ENCODE measurements around the gene PDHX. TPM values are rescaled to one million over a fixed set of nuclear protein-coding genes. Genes with fewer than 3 reads are reported as not detected.

The PDHX gene
- total and polyA plus RNA-seq, 2 of the 4 experiments (the other 2 are of a cell fraction): 19.8 to 26.7 TPM

GRCh38 chr11:34921156-34921555 lies 4.7 kb downstream of the PDHX start:
- intact Hi-C loops (cut with micrococcal nuclease) (loop anchor here (10.0 kb wide), 1 partner anchor 384 kb away; no protein-coding TSS in a partner anchor), in situ Hi-C loops (cut with MboI; ENCODE audit: low sequenced_read_pairs) (loop anchor here (5.0 kb wide), 1 partner anchor 471 kb away; no protein-coding TSS in a partner anchor), dilution Hi-C loops (cut with HindIII; ENCODE audit: low sequenced_read_pairs, unreplicated experiment) (no loop called here)
- Histone ChIP-seq H4K8ac (ENCODE audit: low read depth in 2 of 2, low read length in 2 of 2) (no peak overlapping the region), H2AK5ac (ENCODE audit: low read depth, low read length) (no peak overlapping the region), H2BK15ac (ENCODE audit: low read depth, low read length) (no peak overlapping the region), H4K20me1 (ENCODE audit: insufficient read depth, low read length) (no peaks in the 10 kb centered on the region; the same call in 1 of the 2 replicates), H3K9ac (ENCODE audit: low read depth, low read length) (no peak overlapping the region), H3K4ac (ENCODE audit: low read depth, low read length) (no peak overlapping the region), H3K36me3 (ENCODE audit: control insufficient read depth, insufficient read depth, low read length) (no peaks in the 10 kb centered on the region), H2AFZ (replicated peaks; ENCODE audit: low read length, poor library complexity) (no peak overlapping the region), H3K23ac (ENCODE audit: low read depth, low read length) (no peak overlapping the region), H3K27me3 (ENCODE audit: control insufficient read depth, insufficient read depth, low read length) (no peaks in the 10 kb centered on the region), H4K5ac (ENCODE audit: low read depth, low read length) (no peak overlapping the region), H3K9me3 (ENCODE audit: control insufficient read depth, insufficient read depth, low read length) (no peaks in the 10 kb centered on the region), H3K9me1 (ENCODE audit: insufficient read depth, low read length) (no peaks in the 10 kb centered on the region; the same call in 1 of the 2 replicates), H3K4me2 (ENCODE audit: low read depth, low read length) (no peak overlapping the region), H3K56ac (ENCODE audit: extremely low read depth, insufficient read depth, low read length) (no peak overlapping the region), H3K18ac (ENCODE audit: low read depth, low read length) (no peak overlapping the region), H3K27ac (ENCODE audit: insufficient read depth, low read length) (no peak overlapping the region), H2AK9ac (replicated peaks; ENCODE audit: low read depth, low read length, poor library complexity) (no peak overlapping the region), H2BK120ac (ENCODE audit: low read depth, low read length) (no peak overlapping the region), H3K79me1 (ENCODE audit: low read depth in 1 of 2, low read length in 2 of 2) (peaks cover 9 to 69% of the 10 kb centered on the region in 2 experiments), H2BK5ac (ENCODE audit: low read depth, low read length, poor library complexity, severe bottlenecking) (no peak overlapping the region), H3K4me1 (ENCODE audit: control insufficient read depth, insufficient read depth, low read length) (peaks cover 12% of the 10 kb centered on the region), H2BK20ac (ENCODE audit: low read depth, low read length) (no peak overlapping the region), H4K91ac (ENCODE audit: insufficient read depth, low read depth, low read length) (no peak overlapping the region), H3K4me3 (ENCODE audit: insufficient read depth, low read depth, low read length) (no peak overlapping the region), H3K14ac (replicated peaks; ENCODE audit: low read depth, low read length) (no peak overlapping the region)
- ATAC-seq (ENCODE audit: low read depth) (no peak), DNase-seq (no peak)
- CTCF ChIA-PET: no interaction called here
- POLR2A ChIA-PET (ENCODE audit: unreplicated experiment): no interaction called here
- TF ChIP-seq, protein P1, sequence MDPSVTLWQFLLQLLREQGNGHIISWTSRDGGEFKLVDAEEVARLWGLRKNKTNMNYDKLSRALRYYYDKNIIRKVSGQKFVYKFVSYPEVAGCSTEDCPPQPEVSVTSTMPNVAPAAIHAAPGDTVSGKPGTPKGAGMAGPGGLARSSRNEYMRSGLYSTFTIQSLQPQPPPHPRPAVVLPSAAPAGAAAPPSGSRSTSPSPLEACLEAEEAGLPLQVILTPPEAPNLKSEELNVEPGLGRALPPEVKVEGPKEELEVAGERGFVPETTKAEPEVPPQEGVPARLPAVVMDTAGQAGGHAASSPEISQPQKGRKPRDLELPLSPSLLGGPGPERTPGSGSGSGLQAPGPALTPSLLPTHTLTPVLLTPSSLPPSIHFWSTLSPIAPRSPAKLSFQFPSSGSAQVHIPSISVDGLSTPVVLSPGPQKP (IDR thresholded peaks at IDR 0.05; ENCODE audit: borderline replicate concordance, low read depth, low read length): no peak
- TF ChIP-seq CHD1 (IDR thresholded peaks at IDR 0.05; ENCODE audit: low read depth, low read length) (no peak), RCOR1 (IDR thresholded peaks at IDR 0.05; ENCODE audit: insufficient replicate concordance, low read length) (no peak), BHLHE40 (IDR thresholded peaks at IDR 0.05; ENCODE audit: low read depth, low read length) (no peak), MXI1 (IDR thresholded peaks at IDR 0.05; ENCODE audit: borderline replicate concordance, low read depth, low read length) (no peak), SMC3 (IDR thresholded peaks at IDR 0.05; ENCODE audit: low read depth, low read length) (no peak), MAZ (IDR thresholded peaks at IDR 0.05; ENCODE audit: borderline replicate concordance, low read depth, low read length) (no peak), FOS (IDR thresholded peaks at IDR 0.05; ENCODE audit: low read depth, low read length) (no peak), NFE2L2 (IDR thresholded peaks at IDR 0.05; ENCODE audit: low read depth, low read length) (no peak), POLR2A (IDR thresholded peaks at IDR 0.05; ENCODE audit: low read depth, low read length) (no peak), MAFK (IDR thresholded peaks at IDR 0.05; ENCODE audit: low read depth, low read length) (no peak), RFX5 (IDR thresholded peaks at IDR 0.05; ENCODE audit: low read depth, low read length) (no peak), CTCF (conservative IDR thresholded peaks at IDR 0.05; ENCODE audit: low read depth, low read length) (no peak), RAD21 (IDR thresholded peaks at IDR 0.05; ENCODE audit: low read length) (no peak)
- TF ChIP-seq, protein P2, sequence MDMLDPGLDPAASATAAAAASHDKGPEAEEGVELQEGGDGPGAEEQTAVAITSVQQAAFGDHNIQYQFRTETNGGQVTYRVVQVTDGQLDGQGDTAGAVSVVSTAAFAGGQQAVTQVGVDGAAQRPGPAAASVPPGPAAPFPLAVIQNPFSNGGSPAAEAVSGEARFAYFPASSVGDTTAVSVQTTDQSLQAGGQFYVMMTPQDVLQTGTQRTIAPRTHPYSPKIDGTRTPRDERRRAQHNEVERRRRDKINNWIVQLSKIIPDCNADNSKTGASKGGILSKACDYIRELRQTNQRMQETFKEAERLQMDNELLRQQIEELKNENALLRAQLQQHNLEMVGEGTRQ (IDR thresholded peaks at IDR 0.05; ENCODE audit: low read depth, low read length): no peak
- no CpG with 5 or more reads among the region's 4 CpGs for WGBS, 2 experiments (ENCODE audit: extremely low coverage in 2 of 2, insufficient read length in 1 of 2)
- no TSS peak for BruUV-seq (replicated peaks)
